GM10266 (cell line): ENCODE data around the gene H1-8.

Source experiments
- DNase-seq: peaks from one replicate; pipeline ENCODE4 v3.0.0; 2012; ENCODE audit errors: extremely low spot score
- TF ChIP-seq, protein P1 (sequence below): IDR thresholded peaks from 2 replicates; pipeline ENCODE4 v1.5.1; 2012; ENCODE audit warnings: mild to moderate bottlenecking, low read depth; ENCODE audit not compliant: control insufficient read depth, insufficient read depth; ENCODE audit errors: missing control alignments

Gene H1-8

DNA sequence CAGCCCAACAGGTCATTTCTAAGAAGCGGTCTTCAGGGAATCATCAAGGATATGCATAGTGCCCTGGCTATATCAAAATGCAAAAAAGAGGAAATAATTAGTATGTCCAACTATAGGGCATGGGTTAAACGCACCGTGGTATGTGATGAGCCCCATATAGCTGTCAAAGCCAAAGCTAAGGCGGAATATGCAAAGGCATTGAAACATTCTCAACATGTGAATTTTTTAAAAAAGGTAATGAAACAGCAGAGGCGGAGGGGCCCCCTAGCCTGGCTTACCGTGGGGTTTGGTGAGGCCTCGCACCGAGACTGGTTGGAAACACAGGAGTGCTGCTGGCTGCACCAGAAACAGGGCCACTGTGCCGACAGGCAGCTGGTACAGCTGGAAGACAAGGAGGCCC lies 40.3 kb downstream of the H1-8 start:
- no peak for DNase-seq
- TF ChIP-seq, protein P1, sequence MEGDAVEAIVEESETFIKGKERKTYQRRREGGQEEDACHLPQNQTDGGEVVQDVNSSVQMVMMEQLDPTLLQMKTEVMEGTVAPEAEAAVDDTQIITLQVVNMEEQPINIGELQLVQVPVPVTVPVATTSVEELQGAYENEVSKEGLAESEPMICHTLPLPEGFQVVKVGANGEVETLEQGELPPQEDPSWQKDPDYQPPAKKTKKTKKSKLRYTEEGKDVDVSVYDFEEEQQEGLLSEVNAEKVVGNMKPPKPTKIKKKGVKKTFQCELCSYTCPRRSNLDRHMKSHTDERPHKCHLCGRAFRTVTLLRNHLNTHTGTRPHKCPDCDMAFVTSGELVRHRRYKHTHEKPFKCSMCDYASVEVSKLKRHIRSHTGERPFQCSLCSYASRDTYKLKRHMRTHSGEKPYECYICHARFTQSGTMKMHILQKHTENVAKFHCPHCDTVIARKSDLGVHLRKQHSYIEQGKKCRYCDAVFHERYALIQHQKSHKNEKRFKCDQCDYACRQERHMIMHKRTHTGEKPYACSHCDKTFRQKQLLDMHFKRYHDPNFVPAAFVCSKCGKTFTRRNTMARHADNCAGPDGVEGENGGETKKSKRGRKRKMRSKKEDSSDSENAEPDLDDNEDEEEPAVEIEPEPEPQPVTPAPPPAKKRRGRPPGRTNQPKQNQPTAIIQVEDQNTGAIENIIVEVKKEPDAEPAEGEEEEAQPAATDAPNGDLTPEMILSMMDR, result no peak

DNA sequence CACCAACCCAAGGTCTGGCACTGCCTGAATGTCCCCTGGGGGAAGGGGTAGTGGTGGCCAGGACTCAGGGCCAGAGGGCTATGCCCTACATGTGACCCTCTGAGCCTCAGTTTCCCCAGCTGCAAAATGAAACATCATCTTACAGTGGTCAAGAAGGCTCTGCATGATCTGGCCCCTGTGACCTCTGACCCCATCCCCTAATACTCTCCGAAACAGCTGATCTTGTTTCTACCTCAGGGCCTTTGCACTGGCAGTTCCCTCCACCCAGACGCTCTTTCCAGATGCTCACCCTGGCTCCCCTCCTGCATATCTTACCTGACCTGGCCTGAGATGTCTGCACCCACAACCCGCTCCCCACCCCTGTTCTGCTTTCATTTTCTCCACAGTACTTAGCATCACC lies 41.7 kb downstream of the H1-8 start:
- TF ChIP-seq, protein P1, result no peak
- DNase-seq, result no peak

DNA sequence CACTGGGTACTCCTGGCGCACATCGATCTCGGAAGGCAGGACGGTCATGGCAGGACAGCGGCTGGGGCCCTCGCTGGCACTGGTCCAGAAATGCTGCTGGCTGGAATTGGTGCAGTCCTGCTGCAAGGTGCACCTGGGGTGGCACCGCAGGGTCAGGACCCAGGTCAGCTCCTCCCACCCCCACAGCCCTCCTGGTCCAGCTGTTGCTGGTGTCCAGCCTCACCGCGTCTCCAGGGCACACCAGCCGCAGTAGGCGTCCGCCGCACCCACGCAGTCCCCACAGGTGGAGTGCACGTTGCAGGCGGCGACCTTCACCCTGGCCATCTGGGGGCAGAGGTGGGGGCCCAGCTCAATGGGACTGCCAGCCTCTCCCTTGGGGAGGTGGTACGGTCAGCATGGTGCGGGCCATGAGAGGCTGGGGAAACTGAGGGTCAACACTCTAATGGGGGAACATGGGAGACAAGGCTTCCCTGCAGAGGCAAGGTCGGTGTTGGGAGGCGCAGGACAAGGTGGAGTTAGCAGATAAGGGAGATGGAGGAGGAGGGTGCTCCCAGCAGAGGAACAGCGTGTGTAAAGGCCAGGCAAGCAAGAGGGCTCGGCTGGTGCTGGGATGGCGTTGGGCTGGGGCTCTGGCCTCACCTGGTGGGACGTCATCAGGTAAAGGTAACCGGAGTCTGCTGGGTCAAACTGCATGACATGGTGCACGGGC lies 43.1 kb downstream of the H1-8 start:
- no peak for DNase-seq
- TF ChIP-seq, protein P1, result no peak

DNA sequence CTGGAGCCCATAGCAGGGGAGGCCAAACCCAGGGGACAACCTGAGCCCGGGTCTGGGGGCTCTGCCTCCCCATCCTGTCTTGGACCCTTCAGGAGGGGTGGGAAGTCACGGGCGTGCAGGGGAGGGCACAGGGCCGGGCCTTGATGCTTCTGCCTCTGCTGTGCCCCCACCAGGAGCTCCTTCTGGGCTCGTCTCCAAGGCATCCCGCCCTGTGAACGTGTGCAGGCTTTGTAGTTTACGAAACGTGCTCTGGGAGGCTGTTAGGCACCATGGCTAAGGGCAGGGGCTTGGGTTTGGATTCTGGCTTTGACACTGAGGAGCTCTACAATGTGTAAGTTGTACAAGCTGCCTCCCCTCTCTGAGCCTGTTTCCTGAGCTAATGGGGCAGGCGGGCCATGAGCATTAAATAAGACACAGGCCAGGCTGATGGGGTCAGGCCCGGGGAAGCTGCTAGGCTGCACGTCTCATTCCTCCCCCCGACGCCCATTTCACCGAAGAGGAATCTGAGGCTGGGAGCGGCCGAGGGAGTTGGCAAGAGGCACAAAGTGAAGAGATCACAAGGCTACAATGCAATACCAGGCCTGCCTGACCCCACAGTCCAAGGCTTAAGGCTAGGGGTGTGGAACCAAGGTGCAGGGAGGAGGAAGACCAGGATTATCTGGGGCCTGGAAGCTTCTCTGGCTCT lies 43.9 kb downstream of the H1-8 start:
- DNase-seq, result no peak
- TF ChIP-seq, protein P1, result no peak

DNA sequence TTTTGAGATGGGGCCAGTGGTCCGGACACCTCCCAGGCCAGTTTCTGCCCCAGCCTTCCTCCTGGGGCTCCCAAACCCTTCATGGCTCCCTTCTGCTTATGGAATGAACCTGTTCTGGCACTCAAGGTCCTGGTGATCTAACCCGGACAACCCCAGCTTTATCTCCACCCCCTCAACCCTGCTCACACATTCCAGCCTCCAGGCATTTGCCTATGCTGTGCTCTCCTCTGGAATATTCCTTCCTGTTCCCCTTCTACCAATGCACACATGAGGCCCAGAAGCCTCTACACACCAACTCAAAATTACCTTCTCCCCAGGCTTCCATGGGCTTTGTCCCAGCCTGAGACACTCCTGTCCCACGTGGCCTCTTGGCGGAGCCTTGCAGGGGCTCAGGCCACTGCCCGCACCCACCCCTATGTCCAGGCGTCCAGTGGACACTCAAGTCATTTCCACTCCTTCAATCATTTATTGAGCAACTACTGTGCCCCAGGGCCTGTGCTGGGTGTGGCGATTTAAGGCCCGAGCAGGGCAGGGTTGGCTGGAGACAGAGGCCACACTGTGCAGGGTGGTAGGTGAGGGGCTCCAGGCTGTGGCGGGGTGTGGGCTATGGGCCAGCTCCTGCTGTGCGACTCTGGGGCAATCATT lies 44.7 kb downstream of the H1-8 start:
- TF ChIP-seq, protein P1, result no peak
- DNase-seq, result no peak

DNA sequence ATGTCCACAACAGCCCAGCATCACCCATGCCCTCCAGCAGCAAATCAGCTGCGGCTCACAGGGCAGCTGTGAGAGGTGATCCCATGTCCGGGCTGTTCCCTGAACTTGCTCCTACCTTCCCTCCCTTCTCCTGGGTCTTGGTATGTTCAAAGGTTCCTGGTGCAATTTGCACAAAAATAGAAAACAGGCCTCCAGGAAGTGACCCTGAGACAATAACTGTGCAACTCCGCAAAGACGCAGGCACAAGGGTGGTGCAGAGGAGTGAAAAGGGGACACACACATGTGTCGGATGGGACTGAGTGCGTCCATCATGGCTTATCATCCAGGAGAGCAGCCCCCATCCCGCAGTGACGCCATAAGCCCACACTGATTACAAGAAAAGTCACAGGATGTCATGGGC lies 47.2 kb downstream of the H1-8 start:
- TF ChIP-seq, protein P1, result no peak
- DNase-seq, result no peak

DNA sequence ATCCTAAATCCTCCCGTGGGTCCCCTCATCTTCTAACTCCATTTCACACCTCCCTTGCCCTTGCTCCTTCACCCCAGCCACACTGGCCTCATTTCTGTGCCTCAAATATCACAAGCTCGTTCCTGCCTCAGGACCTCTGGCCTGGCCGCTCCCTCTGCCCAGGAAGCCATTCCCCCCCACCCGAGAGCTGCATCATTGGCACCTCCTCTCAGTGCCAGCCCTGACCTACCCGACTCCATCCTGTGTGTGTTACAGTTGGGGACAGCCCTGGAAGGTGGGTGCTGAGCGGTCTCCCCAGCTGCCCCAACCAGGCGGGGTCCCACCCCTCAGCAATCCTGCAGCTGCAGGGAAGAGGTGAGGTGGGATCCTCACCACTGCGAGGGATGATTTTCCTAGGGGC lies 49.0 kb downstream of the H1-8 start:
- DNase-seq, result no peak
- TF ChIP-seq, protein P1, result no peak
